Measurements from ENCODE around the gene AUH. TPM values are rescaled to one million over a fixed set of nuclear protein-coding genes. Genes with fewer than 3 reads are reported as not detected.

Gene AUH
- total RNA-seq, 1 donor: 14.5 TPM

DNA sequence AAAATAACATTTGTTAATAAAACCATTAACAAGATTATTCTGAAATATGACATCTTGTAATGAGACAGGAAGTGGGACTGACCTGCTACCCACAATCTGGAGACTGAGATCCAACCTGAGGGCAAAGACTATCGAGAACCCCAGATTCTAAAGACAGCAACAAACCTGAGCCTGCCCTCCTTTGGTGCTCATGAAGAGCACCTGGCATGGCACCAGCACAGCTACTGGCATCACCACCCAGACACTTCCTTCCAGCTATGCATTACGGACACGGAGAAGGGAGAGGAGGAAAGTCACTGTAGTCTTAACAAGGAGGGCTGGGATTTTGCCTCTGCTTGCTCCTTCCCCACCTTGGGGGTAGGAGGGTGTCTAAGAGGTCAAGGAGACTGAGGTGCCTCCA lies 105.5 kb downstream of the AUH start:
- no peak for DNase-seq (ENCODE audit: low read depth in 2 of 3, low spot score in 2 of 3)

DNA sequence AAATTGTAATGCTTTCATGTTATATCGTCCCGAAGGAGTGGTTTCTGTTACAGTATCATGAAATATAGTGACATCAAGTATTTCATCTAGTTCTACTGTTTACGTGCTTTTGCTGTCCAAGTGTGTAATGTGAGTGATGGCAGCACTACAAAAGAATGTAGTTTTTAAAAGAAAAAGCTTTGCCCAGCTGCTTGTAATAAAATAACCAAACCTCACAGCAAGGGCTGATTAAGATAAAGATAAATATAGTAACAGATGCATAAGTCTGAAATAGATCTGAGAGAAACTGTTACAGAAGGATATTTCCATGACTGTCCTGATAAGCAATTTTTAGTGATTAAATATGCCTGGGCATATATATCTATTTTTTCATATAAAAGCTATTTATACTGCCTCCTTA lies 106.4 kb downstream of the AUH start:
- no peak for DNase-seq (ENCODE audit: low read depth in 2 of 3, low spot score in 2 of 3)

GRCh38 chr9:91253488-91253887 lies 108.2 kb downstream of the AUH start:
- peak in 2 of 3 donors; percentile 26 to 56 for DNase-seq (ENCODE audit: low read depth in 2 of 3, low spot score in 2 of 3)

GRCh38 chr9:91248707-91249106 lies 113.0 kb downstream of the AUH start:
- DNase-seq (ENCODE audit: low read depth in 2 of 3, low spot score in 2 of 3): no peak

- no peak for DNase-seq (ENCODE audit: low read depth in 2 of 3, low spot score in 2 of 3)
Observed at GRCh38 chr9:91247278-91247677, 114.4 kb downstream of the AUH start.

- no peak for DNase-seq (ENCODE audit: low read depth in 2 of 3, low spot score in 2 of 3)
Observed at GRCh38 chr9:91246846-91247245, 114.9 kb downstream of the AUH start.

DNA sequence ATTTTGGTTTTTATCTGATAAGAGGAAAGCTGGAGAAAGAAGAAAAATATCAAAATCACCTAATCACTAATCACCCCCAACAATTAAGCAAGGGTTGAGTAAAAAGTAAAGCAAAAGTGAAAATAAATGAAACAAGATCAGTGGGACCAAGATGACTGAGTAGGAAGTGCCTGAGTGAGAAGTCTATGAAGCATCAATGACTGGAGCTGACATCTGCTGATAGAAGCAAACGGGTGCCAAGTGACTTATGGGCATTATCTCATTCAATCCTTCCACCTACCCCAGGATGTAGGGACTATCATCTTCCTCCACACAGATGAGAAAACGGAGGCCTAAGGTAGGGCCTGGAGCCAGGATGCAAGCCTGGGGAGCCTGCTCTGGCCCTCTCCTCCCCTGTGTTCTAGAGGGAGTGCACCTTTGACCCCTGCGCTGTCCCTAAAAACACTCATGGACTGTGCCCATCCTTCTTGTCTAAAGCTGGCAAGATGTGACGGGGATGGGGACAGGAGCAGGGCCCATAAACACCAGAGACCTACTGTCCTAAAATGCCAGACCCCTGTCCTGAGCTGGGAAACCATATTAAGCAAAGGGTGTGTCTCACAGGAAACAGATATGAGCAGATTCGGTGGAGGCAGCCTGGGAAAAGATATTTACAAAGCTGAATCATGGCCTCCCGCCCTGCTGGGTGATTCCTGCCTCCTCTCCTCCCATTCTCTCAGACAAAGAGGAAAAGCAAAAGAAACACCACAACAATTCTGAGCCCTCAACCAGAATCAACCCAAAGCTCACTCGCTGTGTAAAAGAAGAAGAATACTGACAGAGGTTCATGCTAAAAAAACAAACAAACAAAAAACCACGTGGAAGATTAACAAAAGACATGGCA lies 116.0 kb downstream of the AUH start:
- DNase-seq (ENCODE audit: low read depth in 2 of 3, low spot score in 2 of 3): no peak

- no peak for DNase-seq (ENCODE audit: low read depth in 2 of 3, low spot score in 2 of 3)
Observed at GRCh38 chr9:91243029-91243428, 118.7 kb downstream of the AUH start.

GRCh38 chr9:91241909-91242308 lies 119.8 kb downstream of the AUH start:
- DNase-seq (ENCODE audit: low read depth in 2 of 3, low spot score in 2 of 3): no peak

DNA sequence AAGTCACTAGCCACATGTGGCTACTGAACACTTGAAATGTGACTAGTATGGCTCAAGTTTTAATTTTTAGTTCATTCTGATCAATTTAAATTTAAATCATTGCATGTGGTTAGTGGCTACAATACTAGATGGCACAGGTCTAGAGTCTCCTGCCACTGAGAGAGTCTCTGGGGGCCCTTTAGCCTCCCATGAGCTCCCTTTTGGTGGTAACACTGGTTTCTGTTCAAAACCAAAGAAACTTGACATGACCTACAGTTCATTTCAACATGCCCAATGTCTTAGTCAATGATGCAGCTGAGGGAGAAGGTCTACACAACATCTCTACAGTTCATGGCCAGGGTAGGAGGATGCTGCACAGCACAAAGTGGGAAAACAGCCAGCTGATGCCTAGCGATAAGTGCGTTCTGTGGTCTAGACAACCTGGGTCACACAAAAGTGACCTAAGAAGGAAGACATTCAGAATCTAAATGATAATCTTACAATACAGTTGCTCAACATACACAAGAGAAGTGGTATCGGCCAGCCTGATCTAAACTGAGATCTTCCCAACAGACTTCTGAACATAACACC lies 121.0 kb downstream of the AUH start:
- no peak for DNase-seq (ENCODE audit: low read depth in 2 of 3, low spot score in 2 of 3)

- no peak for DNase-seq (ENCODE audit: low read depth in 2 of 3, low spot score in 2 of 3)
Observed at GRCh38 chr9:91239367-91240111, 122.2 kb downstream of the AUH start.

GRCh38 chr9:91234523-91234922 lies 127.2 kb downstream of the AUH start:
- DNase-seq (ENCODE audit: low read depth in 2 of 3, low spot score in 2 of 3): no peak

GRCh38 chr9:91231619-91232018 lies 130.1 kb downstream of the AUH start:
- DNase-seq (ENCODE audit: low read depth in 2 of 3, low spot score in 2 of 3): no peak

DNA sequence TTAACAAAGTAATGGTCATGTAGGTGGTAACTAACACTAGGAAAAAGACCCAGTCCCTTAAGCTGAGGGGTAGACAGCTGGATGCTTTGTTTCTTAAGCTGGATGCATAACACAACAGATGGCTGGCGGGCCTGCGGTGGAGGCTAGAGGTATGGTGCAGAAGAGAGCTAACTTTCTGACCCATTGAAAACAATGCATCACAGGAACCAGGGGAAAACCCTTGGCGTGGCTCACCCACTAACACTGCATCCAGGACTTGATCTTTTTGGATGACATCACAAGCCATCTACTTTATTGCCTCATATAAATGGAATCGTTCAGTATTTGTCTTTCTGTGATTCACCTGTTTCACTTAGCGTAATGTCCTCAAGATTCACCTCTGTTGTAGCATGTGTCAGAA lies 138.7 kb downstream of the AUH start:
- no peak for DNase-seq (ENCODE audit: low read depth in 2 of 3, low spot score in 2 of 3)

GRCh38 chr9:91222457-91222856 lies 139.3 kb downstream of the AUH start:
- DNase-seq (ENCODE audit: low read depth in 2 of 3, low spot score in 2 of 3): no peak

GRCh38 chr9:91221332-91221731 lies 140.4 kb downstream of the AUH start:
- DNase-seq (ENCODE audit: low read depth in 2 of 3, low spot score in 2 of 3): no peak

DNA sequence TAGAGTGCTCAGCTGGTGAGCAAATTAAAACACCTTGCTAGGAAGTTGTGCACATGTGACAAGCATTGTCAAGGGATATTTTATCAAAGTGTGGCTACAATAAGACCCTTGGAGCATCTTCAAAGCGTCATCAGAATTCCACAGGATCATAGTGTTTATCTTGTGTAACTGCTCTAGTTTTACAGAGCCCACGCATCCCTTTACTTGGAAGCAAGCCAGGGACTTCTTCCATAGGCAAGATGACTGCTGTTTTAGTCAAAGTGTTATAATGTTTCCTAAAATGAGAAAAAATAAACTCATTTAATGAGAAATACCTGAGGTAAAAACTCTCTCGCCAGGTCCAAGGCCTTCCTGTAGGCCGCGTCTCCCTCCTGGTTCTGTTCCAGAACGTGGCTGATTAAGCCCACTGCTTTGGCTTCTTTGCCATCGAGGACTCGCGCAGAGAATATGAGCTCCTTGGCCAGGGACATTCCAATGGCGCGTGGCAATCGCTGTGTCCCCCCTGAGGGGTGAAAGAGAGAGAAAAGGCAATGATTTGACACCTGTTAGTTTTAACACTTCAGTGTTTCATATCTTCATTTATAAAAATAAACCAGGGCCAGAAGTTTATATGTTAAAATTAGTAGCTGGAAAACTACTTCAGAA lies 141.1 kb downstream of the AUH start:
- DNase-seq (ENCODE audit: low read depth in 2 of 3, low spot score in 2 of 3): no peak

- no peak for DNase-seq (ENCODE audit: low read depth in 2 of 3, low spot score in 2 of 3)
Observed at GRCh38 chr9:91220021-91220420, 141.7 kb downstream of the AUH start.

GRCh38 chr9:91219557-91219956 lies 142.2 kb downstream of the AUH start:
- DNase-seq (ENCODE audit: low read depth in 2 of 3, low spot score in 2 of 3): no peak

DNA sequence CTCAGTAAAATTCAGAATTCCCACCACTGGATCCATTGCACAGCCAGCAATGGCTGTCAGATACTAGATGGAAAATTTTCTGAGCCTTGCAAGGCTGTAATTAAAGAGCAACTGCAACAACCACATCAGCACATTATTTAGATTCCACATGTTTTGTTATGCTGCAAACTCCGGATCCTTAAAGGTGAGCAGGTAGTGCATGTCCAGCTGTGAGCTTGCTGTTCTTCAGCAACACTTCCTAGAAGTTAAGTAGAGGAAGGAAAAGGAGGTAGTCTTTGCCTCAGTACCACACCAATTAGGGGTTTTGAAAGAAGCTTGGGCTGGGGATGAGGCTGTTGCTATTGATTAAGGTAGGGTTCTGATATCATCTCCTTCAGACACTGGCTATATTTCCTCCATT lies 144.3 kb downstream of the AUH start:
- no peak for DNase-seq (ENCODE audit: low read depth in 2 of 3, low spot score in 2 of 3)

DNA sequence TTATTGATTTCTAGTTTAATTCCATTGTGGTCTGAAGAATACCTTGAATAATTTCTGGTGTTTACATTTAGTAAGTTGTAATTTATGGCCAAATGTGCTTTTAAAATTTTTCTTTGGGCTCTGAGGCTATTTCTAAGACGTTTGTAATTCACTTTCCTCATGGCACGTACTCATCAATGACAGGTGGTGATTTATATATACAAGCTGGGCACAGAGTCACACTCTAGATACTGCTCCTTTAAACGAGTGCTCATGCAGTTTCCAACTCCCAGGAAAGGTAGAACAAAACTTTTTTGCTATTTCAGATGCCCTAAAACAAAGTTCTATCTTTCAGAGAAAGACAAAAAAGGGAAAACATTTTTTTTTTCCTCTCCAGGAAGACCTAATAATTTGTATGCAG lies 146.9 kb downstream of the AUH start:
- DNase-seq (ENCODE audit: low read depth in 2 of 3, low spot score in 2 of 3): no peak

Data from hematopoietic multipotent progenitor cell (in vitro differentiated cells).